ENCODE results near the gene DMXL2.

- TF ChIP-seq GATA2 (IDR thresholded peaks at IDR 0.05; ENCODE audit: low read depth, low read length) (no peak), GATA3 (IDR thresholded peaks at IDR 0.05; ENCODE audit: low read depth, low read length) (no peak)
These were observed 33.6 kb downstream of the DMXL2 start for GRCh38 chr15:51588966-51589365.
